ENCODE data around the gene CRHR1.

CRHR1 gene

GRCh38 chr17:45814622-45815606 lies 30.8 kb downstream of the CRHR1 start:
- POLR2A ChIA-PET = no interaction called here
- H3K36me3 ChIP-seq (ENCODE audit: control insufficient read depth in 2 of 2, insufficient read depth in 1 of 2, low read length in 2 of 2) = no peaks in the 10 kb centered on the region

GRCh38 chr17:45815752-45816151 lies 31.6 kb downstream of the CRHR1 start:
- no peaks in the 10 kb centered on the region for H3K4me1 ChIP-seq (ENCODE audit: control insufficient read depth, insufficient read depth, low read length)
- H3K9me3 ChIP-seq (ENCODE audit: control insufficient read depth, insufficient read depth, low read depth, low read length) = no peaks in the 10 kb centered on the region
- TF ChIP-seq ZNF169 (tag by site-specific recombination; IDR thresholded peaks at IDR 0.05) (no peak), PRDM10 (tag by site-specific recombination; IDR thresholded peaks at IDR 0.05) (0 out of 2 replicates have a peak, but pooled peaks have one; percentile 31)
- no peak overlapping the region for H3K27ac ChIP-seq (ENCODE audit: extremely low read depth, low read depth, low read length)
- no peak overlapping the region for H3K4me3 ChIP-seq (ENCODE audit: low read depth, low read length)
- ChIA-PET POLR2A (no interaction called here), CTCF (interaction anchor here (1.1 to 2.1 kb wide), 3 partner anchors 16 to 168 kb away, joined by 4 to 6 read pairs (median 5); no protein-coding TSS in a partner anchor)
- H3K36me3 ChIP-seq (ENCODE audit: control insufficient read depth in 2 of 2, insufficient read depth in 1 of 2, low read length in 2 of 2) = no peaks in the 10 kb centered on the region

More at GRCh38 chr17:45814622-45815606, 30.8 kb downstream of the CRHR1 start:
- Histone ChIP-seq H3K9me3 (ENCODE audit: control insufficient read depth, insufficient read depth, low read depth, low read length) (no peaks in the 10 kb centered on the region), H3K4me1 (ENCODE audit: control insufficient read depth, insufficient read depth, low read length) (no peaks in the 10 kb centered on the region), H3K27ac (ENCODE audit: extremely low read depth, low read depth, low read length) (no peak overlapping the region), H3K4me3 (ENCODE audit: low read depth, low read length) (no peak overlapping the region)
- CTCF ChIA-PET = interaction anchor here (1.2 to 2.1 kb wide), 3 partner anchors 36 to 167 kb away, joined by 4 to 6 read pairs (median 5); no protein-coding TSS in a partner anchor
- TF ChIP-seq ZNF391 (tag by site-specific recombination; IDR thresholded peaks at IDR 0.05; ENCODE audit: borderline replicate concordance, low read depth) = no peak
- TF ChIP-seq ZBTB6 (tag by site-specific recombination; IDR thresholded peaks at IDR 0.05) = no peak
- TF ChIP-seq MYNN (tag by site-specific recombination; IDR thresholded peaks at IDR 0.05; ENCODE audit: borderline replicate concordance) = no peak
- TF ChIP-seq ZFHX2 (tag by site-specific recombination; conservative IDR thresholded peaks at IDR 0.05) = no peak
- TF ChIP-seq ZNF155 (tag by site-specific recombination; IDR thresholded peaks at IDR 0.05) = no peak
- TF ChIP-seq GLIS1 (tag by site-specific recombination; IDR thresholded peaks at IDR 0.05) = no peak
- no peak for TF ChIP-seq ZNF133 (tag by site-specific recombination; IDR thresholded peaks at IDR 0.05)
- no peak for TF ChIP-seq ZEB2 (tag by site-specific recombination; IDR thresholded peaks at IDR 0.05)
- TF ChIP-seq BCL11A (tag by site-specific recombination; IDR thresholded peaks at IDR 0.05; ENCODE audit: low read depth) = no peak
- TF ChIP-seq KLF7 (tag by site-specific recombination; IDR thresholded peaks at IDR 0.05; ENCODE audit: borderline replicate concordance) = no peak
- no peak for TF ChIP-seq ZNF530 (tag by site-specific recombination; IDR thresholded peaks at IDR 0.05; ENCODE audit: low read depth)
- TF ChIP-seq ZBTB21 (tag by site-specific recombination; IDR thresholded peaks at IDR 0.05) = no peak

- Histone ChIP-seq H3K27ac (ENCODE audit: extremely low read depth, low read depth, low read length) (no peak overlapping the region), H3K36me3 (ENCODE audit: control insufficient read depth in 2 of 2, insufficient read depth in 1 of 2, low read length in 2 of 2) (no peaks in the 10 kb centered on the region), H3K9me3 (ENCODE audit: control insufficient read depth, insufficient read depth, low read depth, low read length) (no peaks in the 10 kb centered on the region), H3K4me1 (ENCODE audit: control insufficient read depth, insufficient read depth, low read length) (no peaks in the 10 kb centered on the region), H3K4me3 (ENCODE audit: low read depth, low read length) (no peak overlapping the region)
- ChIA-PET POLR2A (no interaction called here), CTCF (interaction anchor here (0.7 to 2.0 kb wide), 4 partner anchors 9 to 34 kb away, joined by 3 to 9 read pairs (median 4); no protein-coding TSS in a partner anchor)
- TF ChIP-seq ZNF626 (tag by site-specific recombination; IDR thresholded peaks at IDR 0.05) = no peak
- no peak for TF ChIP-seq ZNF404 (tag by site-specific recombination; IDR thresholded peaks at IDR 0.05)
- no peak for TF ChIP-seq ZNF473 (tag by site-specific recombination; IDR thresholded peaks at IDR 0.05)
- no peak for TF ChIP-seq ZNF645 (tag by site-specific recombination; IDR thresholded peaks at IDR 0.05)
- no peak for TF ChIP-seq ZNF366 (tag by site-specific recombination; conservative IDR thresholded peaks at IDR 0.05)
- TF ChIP-seq ZNF398 (tag by site-specific recombination; IDR thresholded peaks at IDR 0.05) = no peak
- TF ChIP-seq IKZF3 (tag by site-specific recombination; IDR thresholded peaks at IDR 0.05) = no peak
Observed at GRCh38 chr17:45818041-45818440, 33.9 kb downstream of the CRHR1 start.
